HFFc6 (cell line): ENCODE data around the gene CAPNS2. TPM values are rescaled to one million over a fixed set of nuclear protein-coding genes. Genes with fewer than 3 reads are reported as not detected.

ENCODE experiments used
- DNase-seq: peaks from one replicate; pipeline ENCODE4 v3.0.0-alpha.2; 2018
- H3K27ac Mint-ChIP-seq: 2 replicates; pipeline ENCODE4 v1.8.0; 2020; ENCODE audit warnings: mild to moderate bottlenecking, mixed read lengths
- H3K27me3 Mint-ChIP-seq: 2 replicates; pipeline ENCODE4 v1.8.0; 2021; ENCODE audit warnings: mild to moderate bottlenecking, moderate library complexity, mixed read lengths; ENCODE audit not compliant: insufficient read depth
- H3K36me3 Mint-ChIP-seq: 2 replicates; pipeline ENCODE4 v1.8.0; 2021; ENCODE audit warnings: low read depth, mixed read lengths
- H3K4me1 Mint-ChIP-seq: 2 replicates; pipeline ENCODE4 v1.8.0; 2020; ENCODE audit warnings: low read depth, mixed read lengths
- H3K4me3 Mint-ChIP-seq: 2 replicates; pipeline ENCODE4 v1.8.0; 2020; ENCODE audit warnings: mild to moderate bottlenecking, moderate library complexity, mixed read lengths
- H3K9me3 Mint-ChIP-seq: 2 replicates; pipeline ENCODE4 v1.8.0; 2020; ENCODE audit warnings: mild to moderate bottlenecking, mixed read lengths
- total RNA-seq, 6 experiments: library from RNA; stranded (reverse); fragmentation: NEBNext Ultra II Directional; extraction: Animal tissue kit (Norgen Biotek cat#: 25700); gene quantifications; 2 replicates in 1 of 6; 3 replicates in 5 of 6; pipeline ENCODE4 v1.2.3, GENCODE V29; 2021
- TF ChIP-seq, protein P1 (sequence below): fragments of 200-600 bp; sonication (generic); IDR thresholded peaks from 2 replicates; pipeline ENCODE4 v1.5.0; 2021; ENCODE audit warnings: antibody characterized with exemption, mild to moderate bottlenecking

The CAPNS2 gene
- total RNA-seq, 6 experiments from 2014 or later: 0.19 to 0.38 (median 0.25) TPM; not detected in 3

DNA sequence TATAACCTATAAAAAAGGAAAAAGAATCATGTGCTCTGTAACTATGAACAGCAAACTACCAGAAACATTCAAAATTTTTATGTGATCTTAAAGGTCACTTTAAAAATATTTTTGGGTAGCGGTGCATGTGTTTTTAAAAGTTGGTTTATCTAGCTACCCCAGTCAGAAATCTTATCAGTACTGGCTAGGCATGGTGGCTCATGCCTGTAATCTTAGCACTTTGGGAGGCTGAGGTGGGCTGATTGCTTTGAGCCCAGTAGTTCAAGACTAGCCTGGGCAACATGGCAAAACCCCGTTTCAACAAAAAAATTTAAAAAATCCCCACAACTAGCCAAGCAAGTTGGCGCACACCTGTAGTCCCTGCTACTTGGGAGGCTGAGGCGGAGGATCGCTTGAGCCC, 3.7 kb downstream of the CAPNS2 start:
- Mint-ChIP-seq H3K9me3 (no peaks in the 10 kb centered on the region), H3K27me3 (peaks cover 2% of the 10 kb centered on the region; the same call in 1 of the 2 replicates), H3K4me3 (no peak overlapping the region), H3K4me1 (peaks cover 31% of the 10 kb centered on the region), H3K27ac (no peak overlapping the region), H3K36me3 (peaks cover 11% of the 10 kb centered on the region)
- no peak for DNase-seq
- TF ChIP-seq, protein P1, sequence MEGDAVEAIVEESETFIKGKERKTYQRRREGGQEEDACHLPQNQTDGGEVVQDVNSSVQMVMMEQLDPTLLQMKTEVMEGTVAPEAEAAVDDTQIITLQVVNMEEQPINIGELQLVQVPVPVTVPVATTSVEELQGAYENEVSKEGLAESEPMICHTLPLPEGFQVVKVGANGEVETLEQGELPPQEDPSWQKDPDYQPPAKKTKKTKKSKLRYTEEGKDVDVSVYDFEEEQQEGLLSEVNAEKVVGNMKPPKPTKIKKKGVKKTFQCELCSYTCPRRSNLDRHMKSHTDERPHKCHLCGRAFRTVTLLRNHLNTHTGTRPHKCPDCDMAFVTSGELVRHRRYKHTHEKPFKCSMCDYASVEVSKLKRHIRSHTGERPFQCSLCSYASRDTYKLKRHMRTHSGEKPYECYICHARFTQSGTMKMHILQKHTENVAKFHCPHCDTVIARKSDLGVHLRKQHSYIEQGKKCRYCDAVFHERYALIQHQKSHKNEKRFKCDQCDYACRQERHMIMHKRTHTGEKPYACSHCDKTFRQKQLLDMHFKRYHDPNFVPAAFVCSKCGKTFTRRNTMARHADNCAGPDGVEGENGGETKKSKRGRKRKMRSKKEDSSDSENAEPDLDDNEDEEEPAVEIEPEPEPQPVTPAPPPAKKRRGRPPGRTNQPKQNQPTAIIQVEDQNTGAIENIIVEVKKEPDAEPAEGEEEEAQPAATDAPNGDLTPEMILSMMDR: no peak

DNA sequence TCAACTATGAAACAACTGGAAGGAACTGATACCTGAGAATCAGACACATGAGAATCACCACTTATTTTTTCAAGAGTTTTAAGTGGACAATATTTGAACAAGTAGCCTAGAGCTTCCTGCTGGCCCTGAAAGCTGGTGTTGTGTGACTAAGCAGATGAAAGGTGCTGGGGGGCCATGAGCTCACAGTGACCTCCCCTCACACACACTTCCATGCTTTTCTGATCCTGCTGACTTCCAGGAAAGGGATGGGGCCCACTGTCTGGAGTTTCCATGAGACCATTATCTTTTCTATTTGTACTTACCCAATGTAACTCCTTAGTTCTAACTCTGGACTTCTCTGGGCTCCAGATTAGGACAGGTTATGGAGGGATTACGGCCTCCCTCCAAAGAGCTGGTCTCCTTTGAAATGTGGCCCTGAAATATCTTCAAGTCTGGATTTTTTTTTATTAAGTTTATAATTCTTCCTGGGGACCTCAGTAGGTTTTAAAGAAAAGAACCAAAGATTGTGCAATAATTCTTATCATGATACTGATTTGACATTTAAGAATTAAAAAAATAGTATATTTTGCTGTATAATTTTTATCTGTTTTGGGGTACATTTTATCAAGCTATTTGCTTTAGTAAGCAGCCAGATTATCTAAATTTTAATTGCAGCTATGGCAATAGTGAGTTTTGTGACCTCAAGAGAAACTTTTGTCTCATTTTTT, 4.9 kb downstream of the CAPNS2 start:
- no peak overlapping the region for H3K27ac Mint-ChIP-seq
- no peaks in the 10 kb centered on the region for H3K9me3 Mint-ChIP-seq
- H3K4me1 Mint-ChIP-seq: peaks cover 31% of the 10 kb centered on the region
- DNase-seq: no peak
- TF ChIP-seq, protein P1: no peak
- H3K4me3 Mint-ChIP-seq: no peak overlapping the region
- peaks cover 2% of the 10 kb centered on the region; the same call in 1 of the 2 replicates for H3K27me3 Mint-ChIP-seq
- H3K36me3 Mint-ChIP-seq: peaks cover 11% of the 10 kb centered on the region

DNA sequence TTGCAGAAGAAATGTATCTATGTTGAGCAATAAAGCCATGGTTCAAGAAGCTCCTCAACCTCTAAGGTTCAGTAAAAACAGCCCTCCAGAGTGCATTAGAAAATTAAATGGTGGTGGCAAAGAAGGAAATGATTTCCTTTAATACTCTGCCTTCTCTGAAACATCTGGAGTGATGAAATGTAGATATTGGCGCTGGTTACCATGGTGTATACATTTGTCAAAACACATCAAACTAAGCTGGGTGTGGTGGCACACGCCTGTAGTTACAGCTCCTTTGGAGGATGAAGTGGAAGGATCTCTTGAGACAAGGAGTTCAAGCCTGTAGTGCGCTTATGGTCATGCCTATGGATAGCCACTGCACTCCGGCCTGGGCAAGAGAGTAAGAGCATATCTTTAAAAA, 6.0 kb downstream of the CAPNS2 start:
- Mint-ChIP-seq H3K27me3 (no peaks in the 10 kb centered on the region), H3K4me1 (peaks cover 22% of the 10 kb centered on the region), H3K9me3 (no peaks in the 10 kb centered on the region), H3K4me3 (no peak overlapping the region), H3K36me3 (peaks cover under 1% of the 10 kb centered on the region), H3K27ac (no peak overlapping the region)
- DNase-seq: no peak
- TF ChIP-seq, protein P1: no peak

DNA sequence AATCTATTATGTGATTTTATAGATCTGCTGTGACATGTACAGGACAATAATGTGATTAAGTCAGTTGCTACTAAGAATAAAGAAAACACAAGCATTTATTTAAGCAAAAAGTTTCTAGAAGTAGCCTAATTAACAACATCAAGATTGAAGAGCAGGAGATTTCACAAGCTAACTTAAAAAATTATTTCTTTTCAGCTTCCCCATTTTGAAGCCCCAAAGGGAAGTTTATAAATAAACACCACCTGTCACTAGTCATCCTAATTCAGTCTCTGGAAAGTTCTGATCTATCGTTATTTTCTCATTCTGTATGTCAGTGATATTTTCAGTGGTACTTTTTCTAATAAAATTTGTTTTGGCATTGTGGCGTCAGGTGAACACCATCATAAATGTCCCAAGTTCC, 8.3 kb downstream of the CAPNS2 start:
- no peaks in the 10 kb centered on the region for H3K4me1 Mint-ChIP-seq
- DNase-seq: no peak
- H3K4me3 Mint-ChIP-seq: no peak overlapping the region
- TF ChIP-seq, protein P1: no peak
- peaks cover 4% of the 10 kb centered on the region; the same call in 1 of the 2 replicates for H3K36me3 Mint-ChIP-seq
- no peak overlapping the region for H3K27ac Mint-ChIP-seq
- H3K9me3 Mint-ChIP-seq: no peaks in the 10 kb centered on the region
- no peaks in the 10 kb centered on the region; the same call in 1 of the 2 replicates for H3K27me3 Mint-ChIP-seq

DNA sequence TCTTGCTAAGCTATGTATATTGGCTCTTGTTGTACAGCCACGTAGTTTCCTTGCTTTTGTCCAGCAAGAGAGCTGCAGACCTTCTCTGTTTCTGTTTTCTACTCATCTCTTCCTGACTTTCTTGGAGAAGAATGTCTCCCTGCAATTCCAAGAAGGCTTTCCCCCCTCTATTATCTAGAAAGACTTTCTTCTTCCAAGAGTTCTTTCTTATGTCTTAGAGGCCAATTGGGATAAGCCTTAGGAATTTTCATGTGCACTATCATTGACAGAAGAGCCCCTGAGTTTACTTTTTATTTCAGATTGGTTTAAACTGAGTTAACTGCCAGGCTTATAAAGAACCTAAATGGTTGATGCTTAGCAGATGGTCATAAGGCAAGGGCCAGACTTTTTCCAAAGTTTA, 9.0 kb downstream of the CAPNS2 start:
- TF ChIP-seq, protein P1: no peak
- no peak for DNase-seq
- no peaks in the 10 kb centered on the region for H3K4me1 Mint-ChIP-seq
- no peak overlapping the region for H3K27ac Mint-ChIP-seq
- H3K36me3 Mint-ChIP-seq: peaks cover 7% of the 10 kb centered on the region; the same call in 1 of the 2 replicates
- no peaks in the 10 kb centered on the region; the same call in none of the 2 replicates for H3K27me3 Mint-ChIP-seq
- H3K4me3 Mint-ChIP-seq: no peak overlapping the region
- no peaks in the 10 kb centered on the region for H3K9me3 Mint-ChIP-seq
